H1 (cell line): ENCODE data around the gene EVX2. TPM values are rescaled to one million over a fixed set of nuclear protein-coding genes. Genes with fewer than 3 reads are reported as not detected.

Experiments
- EP300 ChIP-seq, 2 experiments: IDR thresholded peaks; 1 replicate in 1 of 2; 2 replicates in 1 of 2; pipeline ENCODE4 v1.6.1; 2011 to 2012; ENCODE audit warnings: low read depth in 2 of 2, low read length in 2 of 2, mild to moderate bottlenecking in 2 of 2, borderline replicate concordance in 1 of 2, inconsistent platforms in 1 of 2, moderate library complexity in 1 of 2
- SUZ12 ChIP-seq: fragments of 200-600 bp; sonication (generic); IDR thresholded peaks from 2 replicates; pipeline ENCODE4 v1.6.1; 2012; ENCODE audit warnings: mild to moderate bottlenecking, inconsistent platforms, low read length, moderate library complexity, mixed read lengths
- polyA plus RNA-seq, 7 experiments: library from polyadenylated mRNA; depleted of rRNA in 3 of 7; stranded (reverse) in 5 of 7; unstranded in 2 of 7; fragments of >200 nt in 5 of 7; fragments of 200-250 nt in 2 of 7; gene quantifications; 1 replicate in 5 of 7; 2 replicates in 1 of 7; 4 replicates in 1 of 7; pipeline versions ENCODE4 v1.2.1 to v1.2.3, GENCODE V29; 2011 to 2013; ENCODE audit warnings: missing spikeins in 2 of 7, mixed read lengths in 2 of 7
- total RNA-seq: library from RNA; stranded (reverse); fragmentation: NEBNext Ultra II Directional; extraction: Animal tissue kit (Norgen Biotek cat#: 25700); gene quantifications from 2 replicates; pipeline ENCODE4 v1.2.1, GENCODE V29; 2021
- TF ChIP-seq, protein P1 (sequence below): fragments of 300-600 bp; sonication (generic); IDR thresholded peaks from 2 replicates; pipeline ENCODE4 v1.7.1; 2012; ENCODE audit warnings: low read length, moderate library complexity, mild to moderate bottlenecking, inconsistent platforms; ENCODE audit not compliant: insufficient replicate concordance
- TF ChIP-seq, protein P2 (sequence below): IDR thresholded peaks from 2 replicates; pipeline ENCODE4 v1.6.1; 2012; ENCODE audit warnings: inconsistent platforms

Gene EVX2
- total and polyA plus RNA-seq, 2 of the 8 experiments (the other 6 are each of a cell fraction or from before 2014, with no cell fraction given) = not detected

DNA sequence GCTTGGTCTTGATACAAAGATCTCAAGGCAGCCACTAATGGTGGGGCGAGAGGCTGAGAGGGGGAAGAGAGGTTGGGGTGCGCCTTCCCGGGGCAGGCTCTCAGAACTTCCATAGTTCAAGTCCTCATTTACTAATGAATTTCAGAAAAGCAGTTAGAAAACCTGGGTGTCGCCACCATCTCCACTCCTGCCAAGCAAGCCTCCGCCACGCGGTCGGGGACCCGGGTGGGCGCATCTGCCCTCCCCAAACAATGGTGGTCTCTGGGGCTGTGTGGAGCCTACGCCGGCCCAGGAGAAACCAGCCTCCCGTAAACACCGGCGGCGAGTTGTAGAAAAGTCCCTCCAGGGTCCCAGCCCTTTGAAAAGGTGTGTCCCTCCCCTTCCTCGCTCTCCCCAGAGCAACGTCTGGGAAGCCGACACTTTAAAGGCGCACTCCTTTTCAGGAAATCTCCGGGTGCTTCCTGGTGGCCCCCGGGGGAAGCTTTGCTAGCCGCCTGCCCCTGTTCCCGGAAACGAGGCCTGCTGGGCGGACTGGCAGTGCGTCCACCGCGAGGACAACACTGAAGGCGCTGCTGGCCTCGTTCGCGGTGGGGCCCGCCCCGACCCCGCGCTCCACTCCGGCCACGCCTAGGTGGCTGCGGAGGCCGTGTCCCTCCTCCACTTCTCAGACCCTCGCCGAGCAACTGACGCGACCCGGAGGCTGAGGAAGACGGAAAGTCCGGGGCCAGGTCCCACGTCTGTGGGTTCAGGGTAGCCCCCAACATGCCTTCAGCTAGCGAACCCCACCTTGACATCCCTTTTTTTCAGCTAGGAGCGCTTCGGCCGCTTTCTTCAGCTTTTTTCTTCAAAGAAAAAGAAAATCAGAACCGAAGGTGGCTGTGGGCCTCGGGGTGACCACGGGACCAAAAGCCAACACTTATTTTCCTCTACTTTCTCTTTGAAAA, 16.8 kb downstream of the EVX2 start (continued):
- TF ChIP-seq, protein P1, sequence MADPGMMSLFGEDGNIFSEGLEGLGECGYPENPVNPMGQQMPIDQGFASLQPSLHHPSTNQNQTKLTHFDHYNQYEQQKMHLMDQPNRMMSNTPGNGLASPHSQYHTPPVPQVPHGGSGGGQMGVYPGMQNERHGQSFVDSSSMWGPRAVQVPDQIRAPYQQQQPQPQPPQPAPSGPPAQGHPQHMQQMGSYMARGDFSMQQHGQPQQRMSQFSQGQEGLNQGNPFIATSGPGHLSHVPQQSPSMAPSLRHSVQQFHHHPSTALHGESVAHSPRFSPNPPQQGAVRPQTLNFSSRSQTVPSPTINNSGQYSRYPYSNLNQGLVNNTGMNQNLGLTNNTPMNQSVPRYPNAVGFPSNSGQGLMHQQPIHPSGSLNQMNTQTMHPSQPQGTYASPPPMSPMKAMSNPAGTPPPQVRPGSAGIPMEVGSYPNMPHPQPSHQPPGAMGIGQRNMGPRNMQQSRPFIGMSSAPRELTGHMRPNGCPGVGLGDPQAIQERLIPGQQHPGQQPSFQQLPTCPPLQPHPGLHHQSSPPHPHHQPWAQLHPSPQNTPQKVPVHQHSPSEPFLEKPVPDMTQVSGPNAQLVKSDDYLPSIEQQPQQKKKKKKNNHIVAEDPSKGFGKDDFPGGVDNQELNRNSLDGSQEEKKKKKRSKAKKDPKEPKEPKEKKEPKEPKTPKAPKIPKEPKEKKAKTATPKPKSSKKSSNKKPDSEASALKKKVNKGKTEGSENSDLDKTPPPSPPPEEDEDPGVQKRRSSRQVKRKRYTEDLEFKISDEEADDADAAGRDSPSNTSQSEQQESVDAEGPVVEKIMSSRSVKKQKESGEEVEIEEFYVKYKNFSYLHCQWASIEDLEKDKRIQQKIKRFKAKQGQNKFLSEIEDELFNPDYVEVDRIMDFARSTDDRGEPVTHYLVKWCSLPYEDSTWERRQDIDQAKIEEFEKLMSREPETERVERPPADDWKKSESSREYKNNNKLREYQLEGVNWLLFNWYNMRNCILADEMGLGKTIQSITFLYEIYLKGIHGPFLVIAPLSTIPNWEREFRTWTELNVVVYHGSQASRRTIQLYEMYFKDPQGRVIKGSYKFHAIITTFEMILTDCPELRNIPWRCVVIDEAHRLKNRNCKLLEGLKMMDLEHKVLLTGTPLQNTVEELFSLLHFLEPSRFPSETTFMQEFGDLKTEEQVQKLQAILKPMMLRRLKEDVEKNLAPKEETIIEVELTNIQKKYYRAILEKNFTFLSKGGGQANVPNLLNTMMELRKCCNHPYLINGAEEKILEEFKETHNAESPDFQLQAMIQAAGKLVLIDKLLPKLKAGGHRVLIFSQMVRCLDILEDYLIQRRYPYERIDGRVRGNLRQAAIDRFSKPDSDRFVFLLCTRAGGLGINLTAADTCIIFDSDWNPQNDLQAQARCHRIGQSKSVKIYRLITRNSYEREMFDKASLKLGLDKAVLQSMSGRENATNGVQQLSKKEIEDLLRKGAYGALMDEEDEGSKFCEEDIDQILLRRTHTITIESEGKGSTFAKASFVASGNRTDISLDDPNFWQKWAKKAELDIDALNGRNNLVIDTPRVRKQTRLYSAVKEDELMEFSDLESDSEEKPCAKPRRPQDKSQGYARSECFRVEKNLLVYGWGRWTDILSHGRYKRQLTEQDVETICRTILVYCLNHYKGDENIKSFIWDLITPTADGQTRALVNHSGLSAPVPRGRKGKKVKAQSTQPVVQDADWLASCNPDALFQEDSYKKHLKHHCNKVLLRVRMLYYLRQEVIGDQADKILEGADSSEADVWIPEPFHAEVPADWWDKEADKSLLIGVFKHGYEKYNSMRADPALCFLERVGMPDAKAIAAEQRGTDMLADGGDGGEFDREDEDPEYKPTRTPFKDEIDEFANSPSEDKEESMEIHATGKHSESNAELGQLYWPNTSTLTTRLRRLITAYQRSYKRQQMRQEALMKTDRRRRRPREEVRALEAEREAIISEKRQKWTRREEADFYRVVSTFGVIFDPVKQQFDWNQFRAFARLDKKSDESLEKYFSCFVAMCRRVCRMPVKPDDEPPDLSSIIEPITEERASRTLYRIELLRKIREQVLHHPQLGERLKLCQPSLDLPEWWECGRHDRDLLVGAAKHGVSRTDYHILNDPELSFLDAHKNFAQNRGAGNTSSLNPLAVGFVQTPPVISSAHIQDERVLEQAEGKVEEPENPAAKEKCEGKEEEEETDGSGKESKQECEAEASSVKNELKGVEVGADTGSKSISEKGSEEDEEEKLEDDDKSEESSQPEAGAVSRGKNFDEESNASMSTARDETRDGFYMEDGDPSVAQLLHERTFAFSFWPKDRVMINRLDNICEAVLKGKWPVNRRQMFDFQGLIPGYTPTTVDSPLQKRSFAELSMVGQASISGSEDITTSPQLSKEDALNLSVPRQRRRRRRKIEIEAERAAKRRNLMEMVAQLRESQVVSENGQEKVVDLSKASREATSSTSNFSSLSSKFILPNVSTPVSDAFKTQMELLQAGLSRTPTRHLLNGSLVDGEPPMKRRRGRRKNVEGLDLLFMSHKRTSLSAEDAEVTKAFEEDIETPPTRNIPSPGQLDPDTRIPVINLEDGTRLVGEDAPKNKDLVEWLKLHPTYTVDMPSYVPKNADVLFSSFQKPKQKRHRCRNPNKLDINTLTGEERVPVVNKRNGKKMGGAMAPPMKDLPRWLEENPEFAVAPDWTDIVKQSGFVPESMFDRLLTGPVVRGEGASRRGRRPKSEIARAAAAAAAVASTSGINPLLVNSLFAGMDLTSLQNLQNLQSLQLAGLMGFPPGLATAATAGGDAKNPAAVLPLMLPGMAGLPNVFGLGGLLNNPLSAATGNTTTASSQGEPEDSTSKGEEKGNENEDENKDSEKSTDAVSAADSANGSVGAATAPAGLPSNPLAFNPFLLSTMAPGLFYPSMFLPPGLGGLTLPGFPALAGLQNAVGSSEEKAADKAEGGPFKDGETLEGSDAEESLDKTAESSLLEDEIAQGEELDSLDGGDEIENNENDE = no peak
- TF ChIP-seq EP300 (IDR thresholded peaks at IDR 0.05; ENCODE audit: borderline replicate concordance in 1 of 2, low read depth in 2 of 2, low read length in 2 of 2) (no peak), SUZ12 (peak; percentile 92)
- TF ChIP-seq, protein P2, sequence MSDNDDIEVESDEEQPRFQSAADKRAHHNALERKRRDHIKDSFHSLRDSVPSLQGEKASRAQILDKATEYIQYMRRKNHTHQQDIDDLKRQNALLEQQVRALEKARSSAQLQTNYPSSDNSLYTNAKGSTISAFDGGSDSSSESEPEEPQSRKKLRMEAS = no peak
